Stimulated activated CD4-positive, alpha-beta T cell treated with anti-CD3 and anti-CD28 coated beads, Interleukin-15, amount 100 ng/mL, for 48 hours (primary cell): ENCODE measurements around the gene CELF2.

ENCODE experiments used
- DNase-seq, 2 donors: peaks; one replicate each; pipeline ENCODE4 v3.0.0-alpha.2; 2020; ENCODE audit warnings: low read depth in 2 of 2

Gene CELF2

DNA sequence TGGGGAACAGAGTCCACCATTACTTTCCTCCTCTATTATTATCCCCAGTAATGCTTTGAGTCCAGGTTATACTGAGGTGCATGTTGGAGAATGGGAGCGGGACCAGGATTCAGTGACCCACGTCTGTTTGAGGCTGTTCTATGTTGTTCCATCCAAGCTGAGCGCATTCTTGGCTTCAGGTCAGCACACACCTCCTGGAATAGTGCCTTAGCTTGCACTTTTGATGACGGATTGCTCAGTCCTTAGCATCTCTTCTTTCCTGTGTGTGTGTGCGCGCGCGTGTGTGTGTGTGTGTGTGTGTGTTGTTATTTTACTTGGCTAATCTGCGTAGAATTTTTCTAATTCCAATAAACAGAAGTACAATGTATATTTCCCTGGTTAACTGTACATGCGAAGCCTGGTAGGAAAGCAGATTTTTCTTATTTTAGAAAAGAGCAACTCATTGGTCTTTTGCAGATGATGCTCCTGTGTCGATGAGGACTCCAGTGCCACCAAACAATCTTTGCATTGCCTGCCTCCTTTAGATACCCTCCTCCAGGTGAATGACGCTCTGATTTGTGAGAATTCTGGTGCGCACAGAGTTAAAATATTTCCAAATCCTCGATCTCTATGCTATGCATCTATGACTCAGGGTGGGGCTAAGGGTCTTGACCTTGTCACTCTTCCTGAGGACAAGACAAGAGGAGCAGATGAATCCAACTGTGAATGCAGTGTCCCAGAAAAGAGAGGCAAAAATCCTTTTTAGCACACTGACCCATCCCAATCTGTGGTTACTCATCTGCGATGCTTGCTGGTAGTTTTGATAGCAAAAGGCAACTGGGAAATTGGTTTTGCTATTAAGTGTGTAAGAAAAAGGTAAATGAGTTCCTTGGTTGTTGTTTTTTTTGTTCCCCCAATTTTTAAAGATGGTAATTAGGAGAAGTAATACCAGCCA lies 13.3 kb upstream of the CELF2 start:
- DNase-seq, result no peak

DNA sequence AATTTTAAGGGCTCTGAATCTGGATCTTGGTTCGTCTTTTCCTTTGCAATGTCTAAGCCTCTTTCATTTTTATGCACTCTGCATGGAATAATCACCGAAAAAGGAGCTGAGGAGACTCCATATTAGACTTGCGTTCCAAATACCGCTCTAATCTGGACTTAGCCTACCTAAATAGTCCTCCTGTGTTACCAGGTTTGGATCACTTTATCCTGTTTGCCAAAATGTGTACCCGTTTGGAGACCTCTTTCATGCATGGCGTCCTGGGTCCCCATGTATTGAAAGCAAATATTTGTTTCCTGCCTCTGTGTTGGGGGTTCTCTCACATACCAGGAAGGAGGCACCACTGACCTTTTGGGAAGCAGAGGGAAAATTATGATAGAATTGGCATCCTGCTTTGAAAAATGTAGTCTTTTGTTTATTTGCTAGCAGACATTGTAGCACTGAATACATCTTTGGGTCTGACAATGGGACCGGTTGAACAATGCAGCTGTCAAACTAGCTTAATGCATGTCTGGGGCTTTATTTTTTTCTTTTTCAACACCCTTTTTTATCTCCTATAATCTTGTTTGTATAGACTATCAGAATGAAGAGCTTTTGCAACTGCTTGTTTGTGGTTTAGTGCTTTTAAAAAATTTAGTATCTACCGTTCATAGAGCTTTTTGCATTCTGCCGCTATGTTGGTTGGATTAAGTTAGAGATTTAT lies 11.8 kb upstream of the CELF2 start:
- no peak for DNase-seq

DNA sequence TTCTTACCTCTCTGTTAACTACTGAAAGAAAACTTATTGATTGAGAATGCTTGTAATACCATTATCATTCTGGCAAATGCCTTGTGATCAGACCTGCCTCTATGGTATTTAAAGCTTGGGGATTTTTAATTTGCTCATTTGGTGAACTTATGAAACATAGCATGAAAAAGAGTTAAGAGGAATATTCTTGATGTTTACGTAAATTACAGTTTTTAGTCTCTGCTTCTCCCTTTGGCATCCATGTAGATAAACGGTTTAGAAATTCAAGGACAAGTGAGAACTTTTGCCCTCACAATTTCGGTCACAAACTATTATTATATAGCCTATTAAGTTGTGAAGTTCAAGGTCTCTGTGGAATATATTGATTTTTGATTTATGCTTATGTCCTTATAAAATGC lies 11.2 kb upstream of the CELF2 start:
- DNase-seq, result no peak

DNA sequence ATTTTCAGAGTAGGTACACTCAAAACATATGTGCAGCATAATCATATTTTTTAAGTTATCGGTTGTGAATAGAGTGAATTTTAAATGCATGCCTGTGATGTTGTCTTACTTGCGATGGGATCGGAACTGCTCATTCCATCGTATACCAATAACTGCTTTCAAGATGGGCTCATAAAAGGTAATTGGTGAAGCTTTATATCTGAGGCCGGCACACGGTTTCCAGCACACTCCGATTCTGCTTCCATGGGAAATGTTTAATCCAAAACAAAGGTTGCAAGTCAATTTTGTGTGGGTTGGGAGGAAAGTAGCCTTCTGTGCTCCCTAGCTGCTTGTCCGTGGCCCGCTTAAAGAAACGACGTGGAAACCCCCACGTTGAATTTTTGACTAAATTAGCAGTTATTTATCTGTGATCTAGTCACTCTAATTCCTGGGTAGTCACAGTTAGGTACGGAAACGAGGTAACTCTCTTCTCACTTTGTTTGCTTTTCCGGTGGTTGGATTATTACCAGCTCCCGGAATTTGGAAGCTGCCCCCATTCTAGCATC lies 10.1 kb upstream of the CELF2 start:
- DNase-seq, result no peak

DNA sequence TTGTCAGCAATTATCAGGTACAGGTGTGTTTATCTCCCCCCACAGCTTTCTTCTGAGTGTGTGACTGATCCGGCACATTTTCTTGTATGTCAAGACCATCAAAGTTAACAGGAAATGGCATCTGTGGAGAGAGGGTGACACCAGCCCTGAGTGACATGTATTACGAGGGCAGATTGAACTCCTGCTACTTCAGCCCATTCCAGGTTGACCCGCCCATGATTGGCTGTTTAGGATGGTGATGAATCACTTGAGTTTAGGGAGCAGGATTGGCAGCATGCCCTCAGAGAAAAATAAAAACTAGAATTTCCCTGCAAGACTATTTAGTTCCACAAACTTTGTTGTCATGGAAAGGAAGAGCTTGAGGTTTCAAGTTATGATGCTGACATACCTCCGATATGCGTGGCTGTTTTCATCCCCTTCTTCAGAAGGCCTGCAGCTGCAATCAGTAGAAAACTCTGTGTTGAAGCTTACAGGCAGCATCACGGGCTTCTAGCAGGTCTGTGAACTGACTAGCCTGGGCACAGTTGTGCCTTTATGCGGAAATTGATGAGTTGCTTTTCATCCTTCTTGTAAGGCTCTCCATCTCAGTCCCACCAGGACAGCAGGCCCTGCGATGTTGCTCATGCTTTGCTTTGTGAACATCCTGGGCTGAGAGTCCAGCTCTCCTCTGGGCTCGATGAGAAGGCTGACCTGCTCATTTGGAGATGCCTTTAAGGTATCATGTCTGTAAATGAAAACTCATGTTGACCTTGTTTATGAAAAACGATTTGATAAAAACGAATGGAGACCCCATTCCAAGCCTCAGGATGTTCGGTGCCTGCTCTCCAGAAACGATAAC lies 8.0 kb upstream of the CELF2 start:
- no peak for DNase-seq

DNA sequence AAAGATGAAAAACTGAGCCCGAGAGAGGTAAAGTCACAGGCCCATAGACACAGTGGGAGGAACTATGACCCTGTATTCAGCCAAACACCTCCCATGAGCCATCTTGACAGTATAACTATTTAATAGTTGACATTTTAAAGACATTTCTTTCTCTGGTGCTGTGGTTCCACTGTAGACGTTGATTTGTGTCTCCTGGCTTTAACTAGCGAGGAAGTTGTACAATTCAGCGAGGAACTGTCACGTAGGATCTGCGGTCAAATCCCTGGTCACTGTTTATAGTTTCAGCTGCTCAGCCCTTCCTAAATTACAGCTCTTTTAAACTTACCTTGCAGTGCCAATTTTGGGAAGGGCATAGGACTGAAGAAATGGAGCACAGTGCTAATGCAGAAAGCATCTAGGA lies 7.1 kb upstream of the CELF2 start:
- no peak for DNase-seq

DNA sequence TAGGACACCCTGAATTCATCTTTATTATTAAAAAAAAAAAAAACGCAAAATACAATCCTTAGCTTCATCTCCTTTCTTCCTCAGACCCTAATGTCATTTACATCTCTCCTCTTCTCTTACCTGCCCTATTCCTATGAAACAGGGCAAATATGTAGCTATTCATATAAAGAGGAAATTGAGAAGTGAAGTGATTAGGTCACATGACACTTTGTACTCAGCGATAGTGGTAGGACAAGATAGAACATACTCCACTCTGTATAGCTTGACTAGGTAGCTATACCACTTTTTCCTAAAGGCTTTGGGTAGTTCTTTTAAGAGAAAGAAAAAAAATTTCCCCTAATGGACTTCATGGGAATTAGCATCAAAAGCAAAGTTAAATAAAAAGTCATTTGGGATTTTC lies 6.2 kb upstream of the CELF2 start:
- no peak for DNase-seq

DNA sequence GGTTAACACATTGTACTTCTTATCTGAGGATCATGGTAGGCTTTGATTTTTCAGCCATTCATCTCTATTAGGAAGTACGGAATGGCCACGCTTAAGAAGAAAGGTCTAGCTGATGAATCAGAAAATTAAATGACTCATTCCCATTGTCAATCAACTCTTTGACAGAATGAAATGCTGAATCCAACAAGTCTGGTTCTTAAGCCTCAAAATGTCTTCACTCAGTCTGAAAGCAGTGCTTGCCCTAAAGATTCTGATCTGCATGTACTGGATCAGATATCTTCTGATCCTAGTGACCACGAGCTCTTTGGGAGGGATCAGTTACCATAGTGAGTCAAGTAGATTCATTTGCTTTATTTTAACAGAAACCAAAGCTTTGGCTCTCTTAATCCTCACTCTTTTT lies 5.7 kb upstream of the CELF2 start:
- DNase-seq, result no peak

DNA sequence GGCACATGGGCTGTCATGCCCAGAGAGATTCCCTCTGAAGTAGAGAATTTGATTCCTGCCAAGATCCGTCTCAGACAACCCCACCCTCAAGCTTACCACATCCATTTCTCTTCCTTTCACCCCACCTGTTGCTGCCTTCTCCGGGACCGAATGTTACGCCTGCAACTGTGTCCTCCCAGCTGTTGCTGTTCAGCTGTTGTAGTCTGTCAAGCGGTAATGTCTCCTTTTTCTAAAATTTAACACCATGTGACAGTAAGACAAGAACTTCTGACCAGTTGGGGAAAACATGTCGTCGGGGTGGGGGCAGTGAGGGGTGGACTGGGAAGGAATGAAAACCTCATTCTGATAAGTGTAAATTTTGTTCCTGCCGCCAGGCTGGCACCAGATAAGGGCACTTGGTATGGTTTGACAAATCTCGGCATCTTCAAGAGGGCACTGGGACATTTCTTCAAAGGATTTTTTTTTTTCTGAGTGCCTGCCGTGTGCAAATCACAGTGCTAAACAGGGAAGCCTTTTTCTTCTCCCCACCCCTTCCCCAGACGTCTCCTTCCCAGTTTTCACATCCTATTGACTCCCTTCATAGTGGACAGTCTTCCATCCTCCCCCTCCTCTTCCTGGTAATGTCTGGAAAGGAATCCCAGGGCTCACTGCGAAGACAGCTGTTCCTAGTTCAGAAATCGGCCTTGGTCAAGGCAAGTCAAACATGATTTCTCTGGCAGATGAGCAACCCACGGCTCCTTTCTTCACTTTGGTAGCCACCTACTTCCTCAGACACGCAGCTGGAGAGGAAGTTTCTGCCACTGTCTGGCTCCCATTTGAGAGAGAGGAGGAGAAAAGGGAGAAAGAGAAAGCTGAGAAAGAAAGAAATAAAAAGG lies 5.0 kb upstream of the CELF2 start:
- DNase-seq, result no peak

DNA sequence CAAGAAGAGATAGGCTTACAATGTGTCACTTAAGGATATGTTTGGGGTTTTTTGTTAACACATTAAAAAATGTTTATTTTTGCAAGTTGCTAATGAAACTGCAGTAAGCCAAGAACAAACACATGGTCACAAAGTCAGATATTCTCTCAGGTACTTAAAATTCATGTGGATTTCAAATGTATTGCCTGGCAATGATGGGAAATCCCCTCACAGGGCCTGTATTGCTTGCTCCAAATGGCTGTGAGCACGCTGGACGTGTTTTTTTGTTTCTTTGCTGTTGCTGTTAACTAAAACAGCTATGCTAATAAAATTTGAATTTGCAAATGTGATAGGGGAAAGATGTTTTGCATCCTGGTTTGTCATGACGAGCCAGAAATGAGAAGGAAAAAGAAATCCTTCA lies 3.8 kb upstream of the CELF2 start:
- DNase-seq, result no peak

DNA sequence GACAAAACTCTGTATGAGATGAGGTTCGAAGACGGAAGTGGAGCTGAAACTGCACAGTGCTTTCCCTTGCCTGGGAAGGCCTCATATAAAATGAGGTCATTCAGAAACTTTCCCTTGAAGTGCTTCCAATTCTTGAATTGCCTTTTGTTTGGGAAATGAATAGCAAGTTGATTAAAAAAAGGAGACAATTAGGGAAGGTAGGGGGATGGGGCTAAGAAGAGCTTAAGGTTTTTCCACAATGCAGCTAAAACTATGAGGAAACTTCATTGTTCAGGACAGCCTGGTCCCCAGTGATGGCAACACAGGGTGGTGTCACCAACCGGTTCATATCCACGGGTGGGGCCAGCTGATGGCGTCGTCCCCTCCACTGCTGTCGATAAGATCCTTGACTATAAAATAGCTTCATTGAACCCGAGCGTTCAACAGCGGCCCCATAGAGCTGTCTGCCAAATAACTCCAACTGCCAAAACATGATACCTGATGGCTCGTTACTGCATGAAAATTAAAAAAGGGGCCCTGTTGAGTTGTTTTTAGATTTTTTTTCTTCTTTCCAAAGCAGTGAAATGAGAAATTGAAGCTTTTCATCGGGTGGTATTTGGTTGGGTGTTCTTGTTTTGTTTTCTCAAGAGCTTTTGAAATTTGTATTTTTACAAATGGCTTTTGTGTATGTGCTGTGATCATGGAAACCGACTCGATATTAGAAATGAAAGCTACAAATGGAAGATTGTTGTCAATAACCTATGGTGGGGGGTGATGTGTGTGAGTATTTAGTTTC lies 2.8 kb upstream of the CELF2 start:
- no peak for DNase-seq

DNA sequence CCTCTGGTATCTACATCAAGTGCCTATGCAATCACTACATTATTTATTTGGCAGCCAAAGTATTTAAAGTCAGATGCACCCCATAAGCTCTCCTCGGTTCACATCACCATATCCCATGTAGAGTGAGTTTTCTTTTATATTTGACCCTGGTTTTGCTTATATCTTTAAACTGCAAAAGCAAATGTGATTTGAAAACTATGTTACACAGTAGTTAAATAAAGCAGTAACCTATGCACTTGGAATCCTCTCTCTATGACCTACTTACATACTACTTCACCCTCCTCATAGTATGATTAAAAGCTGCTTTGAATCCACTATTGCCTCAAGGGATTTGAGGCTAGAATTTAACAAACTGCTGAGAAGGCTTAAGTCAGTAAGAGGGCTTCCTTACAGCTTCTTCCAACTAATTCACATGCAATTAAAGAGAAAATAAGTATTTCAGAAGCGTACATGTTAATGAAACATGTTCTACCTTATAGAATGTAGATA lies 2.2 kb upstream of the CELF2 start:
- no peak for DNase-seq

DNA sequence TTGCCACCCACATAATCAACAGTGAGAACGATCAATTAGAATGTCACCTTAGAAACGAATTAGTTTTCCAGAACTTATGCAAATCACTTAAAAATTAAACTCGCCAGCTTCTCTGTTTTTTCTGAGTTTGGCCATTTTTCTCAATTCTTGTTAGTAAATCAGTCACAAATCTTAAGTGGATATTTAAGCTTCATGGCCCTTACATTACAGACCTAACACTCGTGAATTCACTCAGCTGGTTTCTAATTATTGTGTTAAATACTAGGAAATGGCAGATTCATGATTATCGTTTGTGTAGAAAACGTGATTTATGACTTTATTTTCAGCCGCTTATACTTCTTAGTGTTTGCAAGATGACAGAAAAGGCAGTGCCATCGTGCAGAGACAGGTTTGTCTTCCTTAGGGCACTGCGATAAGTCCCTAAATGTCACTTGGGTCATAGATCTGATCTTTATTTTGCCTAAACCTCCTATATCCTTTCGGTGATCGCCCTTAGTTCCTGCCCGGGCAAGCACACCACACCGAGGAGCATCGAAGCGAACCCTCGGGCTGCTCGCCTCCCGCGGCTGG lies 587 bp upstream of the CELF2 start:
- DNase-seq, result no peak

DNA sequence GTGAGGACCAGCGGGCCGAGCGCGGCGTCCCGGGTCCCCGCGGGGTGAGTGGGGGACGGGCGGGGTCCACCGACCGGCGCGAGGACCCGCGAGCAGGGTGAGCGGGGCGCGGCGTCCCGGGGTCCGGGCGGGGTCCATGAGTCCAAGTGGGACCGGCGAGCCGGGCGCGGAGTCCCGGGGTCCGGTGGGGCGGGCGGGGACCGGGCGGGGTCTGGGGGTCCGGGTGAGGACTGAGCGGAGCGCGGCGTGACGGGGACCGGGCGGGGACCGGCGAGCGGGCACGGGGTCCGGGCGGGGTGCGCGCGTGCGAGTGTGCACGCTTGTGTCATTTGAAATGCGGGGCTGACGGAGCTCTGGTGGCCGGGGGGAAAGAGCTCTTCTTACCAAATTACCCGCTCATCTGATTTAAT lies 765 bp downstream of the CELF2 start:
- DNase-seq, result no peak

DNA sequence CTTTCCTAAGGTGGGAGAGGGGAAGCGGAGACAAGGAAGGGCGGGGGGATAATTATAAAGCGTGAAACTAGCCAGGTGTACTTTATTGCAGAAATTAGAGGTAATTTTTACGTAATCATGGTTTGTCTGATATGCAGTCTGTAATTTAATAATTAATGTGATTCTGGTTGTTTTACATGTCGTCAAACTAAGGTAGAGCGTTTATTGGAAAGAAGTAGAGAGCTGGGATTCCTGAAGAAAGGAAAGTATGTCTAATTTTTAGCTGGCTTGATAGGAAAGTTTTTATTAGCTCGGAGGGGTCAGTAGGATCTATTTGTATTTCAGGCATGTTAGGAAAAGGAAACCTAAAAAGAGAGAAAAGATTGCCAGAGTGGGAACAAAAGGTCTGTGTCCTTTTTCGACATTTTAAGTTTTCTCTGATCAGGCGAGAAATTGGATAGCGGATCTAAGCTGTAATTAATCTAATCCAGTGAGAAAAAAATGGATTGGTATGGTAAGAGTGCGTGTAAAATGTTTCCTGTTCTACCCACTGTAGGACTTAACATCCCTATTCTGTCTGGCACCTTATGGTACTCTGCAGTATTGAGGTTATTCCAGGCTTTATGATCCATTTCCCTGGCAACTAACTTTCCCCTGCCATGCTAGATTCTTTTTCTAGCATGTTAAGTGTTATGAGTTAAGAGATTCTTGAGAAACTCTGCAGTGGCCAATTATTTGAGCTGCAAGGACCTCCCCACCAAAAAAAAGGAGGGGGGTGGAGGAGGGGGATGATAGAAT lies 1.4 kb downstream of the CELF2 start:
- DNase-seq, result no peak

DNA sequence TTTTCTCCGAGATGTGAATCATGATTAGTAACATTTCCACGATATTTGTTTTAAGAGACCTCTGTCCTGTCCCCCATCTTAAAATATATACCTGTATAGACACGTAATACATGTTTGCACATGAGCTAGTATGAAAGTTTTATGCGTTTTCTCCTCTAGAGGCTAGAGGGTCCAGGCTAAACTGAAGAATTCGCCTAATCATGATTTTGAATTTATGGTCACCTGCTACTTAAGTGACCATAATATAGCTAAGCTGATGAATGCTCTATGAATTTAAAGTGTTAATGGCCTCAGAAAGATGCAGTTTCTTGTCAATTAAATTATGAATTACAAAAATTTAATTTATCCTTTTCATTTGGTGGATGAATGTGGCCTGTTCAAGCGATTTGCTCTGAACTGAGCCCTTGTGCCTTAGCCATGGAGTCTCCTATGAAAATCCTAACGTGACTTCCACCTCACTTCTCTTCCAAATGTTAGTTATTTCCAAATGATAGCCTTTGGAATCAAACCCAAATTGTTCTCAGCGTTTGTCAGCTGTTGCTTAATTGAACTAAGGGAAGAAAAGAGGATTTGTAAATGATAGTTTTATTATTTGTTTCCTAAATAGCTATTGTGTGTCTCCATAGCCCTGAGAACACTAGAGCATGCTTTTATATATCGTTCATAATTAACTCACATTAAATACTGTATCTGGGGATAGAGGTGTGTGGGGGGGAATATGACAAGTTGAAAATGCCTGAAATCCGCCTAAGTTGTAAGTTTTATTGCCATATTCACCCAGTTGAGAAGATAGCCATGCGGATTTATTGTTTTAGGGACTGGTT lies 2.3 kb downstream of the CELF2 start:
- no peak for DNase-seq

DNA sequence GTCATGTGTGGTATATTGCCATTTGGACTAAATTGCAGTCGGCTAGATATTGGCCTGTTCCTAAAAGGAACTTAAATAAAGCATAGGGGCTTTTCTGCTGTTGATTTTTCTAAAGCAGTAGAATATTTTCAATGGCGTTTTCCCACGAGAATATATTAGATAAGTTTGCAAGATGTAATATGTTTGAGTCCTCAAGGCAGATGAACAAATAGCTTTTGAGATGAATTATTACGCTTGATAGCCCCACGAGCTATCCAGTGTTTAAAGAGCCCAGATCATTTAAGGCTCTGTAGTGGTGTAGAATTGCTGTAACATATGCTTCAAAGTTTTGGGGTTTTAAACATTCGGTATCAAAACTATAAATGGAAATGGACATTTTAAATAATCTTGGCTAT lies 2.9 kb downstream of the CELF2 start:
- DNase-seq, result no peak

DNA sequence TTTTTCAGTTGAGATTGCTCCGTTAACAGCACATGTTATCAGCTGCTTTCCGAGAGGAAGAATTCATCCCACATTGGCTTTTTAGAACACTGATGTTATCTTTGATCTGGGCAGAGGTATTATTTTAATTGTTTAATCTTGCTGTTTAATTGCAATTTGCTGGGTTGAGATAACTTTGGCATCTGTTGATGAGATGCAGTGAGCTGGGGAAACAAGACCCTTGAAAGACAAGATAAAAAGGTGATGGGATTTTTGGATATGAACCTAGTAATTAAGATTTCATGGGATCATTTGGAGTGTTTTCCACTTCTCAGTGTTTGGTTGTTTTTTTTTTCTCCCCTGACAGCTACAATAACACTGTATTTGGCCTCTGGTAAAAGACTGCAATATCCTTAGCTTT lies 4.5 kb downstream of the CELF2 start:
- DNase-seq, result no peak
